Neural cell (in vitro differentiated cells): ENCODE measurements around the gene JPT2. TPM values are rescaled to one million over a fixed set of nuclear protein-coding genes. Genes with fewer than 3 reads are reported as not detected.

Experiments
- H2AFZ ChIP-seq: fragments of 200-600, 300-800 bp; sonication (generic), shearing (Covaris generic); 2 replicates; pipeline ENCODE4 v1.6.0; 2014; ENCODE audit warnings: low read depth, mild to moderate bottlenecking, antibody characterized with exemption, low read length, moderate library complexity
- H3F3A ChIP-seq: fragments of 200-600 bp; shearing (Covaris generic); 2 replicates; pipeline ENCODE4 v1.6.1; 2016; ENCODE audit warnings: mild to moderate bottlenecking, moderate library complexity, mixed read lengths, antibody characterized with exemption, low read length; ENCODE audit not compliant: insufficient read depth, poor library complexity, severe bottlenecking
- H3K27ac ChIP-seq: fragments of 200-600, 300-800 bp; sonication (generic), shearing (Covaris generic); 2 replicates; pipeline ENCODE4 v1.5.1; 2014; ENCODE audit warnings: mild to moderate bottlenecking, low read length, moderate library complexity
- H3K27me3 ChIP-seq: fragments of 300-800, 200-600 bp; sonication (generic), shearing (Covaris generic); 2 replicates; pipeline ENCODE4 v1.6.0; 2014; ENCODE audit warnings: mild to moderate bottlenecking, low read depth, low read length, moderate library complexity; ENCODE audit not compliant: insufficient read depth
- H3K36me3 ChIP-seq: fragments of 300-800, 200-600 bp; sonication (generic), shearing (Covaris generic); 2 replicates; pipeline ENCODE4 v1.5.1; 2014; ENCODE audit warnings: mild to moderate bottlenecking, antibody characterized with exemption, low read length, moderate library complexity; ENCODE audit not compliant: insufficient read depth
- H3K4me2 ChIP-seq: fragments of 300-800, 200-600 bp; sonication (generic), shearing (Covaris generic); 2 replicates; pipeline ENCODE4 v1.6.0; 2014; ENCODE audit warnings: mild to moderate bottlenecking, low read length
- H3K4me3 ChIP-seq: fragments of 300-800, 200-600 bp; sonication (generic), shearing (Covaris generic); 2 replicates; pipeline ENCODE4 v1.5.1; 2014; ENCODE audit warnings: mild to moderate bottlenecking, low read length, moderate library complexity
- H3K79me2 ChIP-seq: fragments of 200-600 bp; shearing (Covaris generic); replicated peaks from 2 replicates; pipeline ENCODE4 v1.6.0; 2014; ENCODE audit warnings: mild to moderate bottlenecking, low read length, moderate library complexity; ENCODE audit not compliant: insufficient read depth
- H3K9ac ChIP-seq: fragments of 300-800, 200-600 bp; sonication (generic), shearing (Covaris generic); 2 replicates; pipeline ENCODE4 v1.6.1; 2016; ENCODE audit warnings: mild to moderate bottlenecking, low read length, mixed read lengths
- H3K9me2 ChIP-seq: fragments of 200-600 bp; shearing (Covaris generic); 2 replicates; pipeline ENCODE4 v1.6.1; 2016; ENCODE audit warnings: mild to moderate bottlenecking, low read length, mixed read lengths; ENCODE audit not compliant: insufficient read depth
- H3K9me3 ChIP-seq: fragments of 200-600, 300-800 bp; sonication (generic), shearing (Covaris generic); 2 replicates; pipeline ENCODE4 v1.6.1; 2016; ENCODE audit warnings: mild to moderate bottlenecking, mixed run types, low read length, moderate library complexity, mixed read lengths
- H4K20me1 ChIP-seq: fragments of 200-600 bp; shearing (Covaris generic); 2 replicates; pipeline ENCODE4 v1.6.1; 2016; ENCODE audit warnings: mild to moderate bottlenecking, mixed run types; ENCODE audit not compliant: insufficient read depth
- EP300 ChIP-seq: fragments of 450-650 bp; conservative IDR thresholded peaks from 2 replicates; pipeline ENCODE4 v1.6.1; 2014; ENCODE audit warnings: antibody characterized with exemption, mild to moderate bottlenecking, moderate library complexity; ENCODE audit not compliant: poor library complexity, severe bottlenecking
- EZH2 ChIP-seq: fragments of 200-600, 300-800 bp; shearing (Covaris generic), sonication (generic); IDR thresholded peaks from 2 replicates; pipeline ENCODE4 v1.6.1; 2014; ENCODE audit warnings: antibody characterized with exemption, low read length, borderline replicate concordance, mild to moderate bottlenecking; ENCODE audit not compliant: insufficient read depth, poor library complexity, severe bottlenecking
- MXI1 ChIP-seq: fragments of 450-650 bp; conservative IDR thresholded peaks from 2 replicates; pipeline ENCODE4 v1.6.1; 2014; ENCODE audit warnings: antibody characterized with exemption, mild to moderate bottlenecking; ENCODE audit not compliant: poor library complexity, severe bottlenecking
- POLR2AphosphoS5 ChIP-seq: IDR thresholded peaks from 2 replicates; pipeline ENCODE4 v1.6.1; 2012
- RAD21 ChIP-seq: fragments of 450-650 bp; conservative IDR thresholded peaks from 2 replicates; pipeline ENCODE4 v1.6.1; 2014; ENCODE audit warnings: antibody characterized with exemption, mild to moderate bottlenecking, moderate library complexity
- SMC3 ChIP-seq: fragments of 450-650 bp; conservative IDR thresholded peaks from 2 replicates; pipeline ENCODE4 v1.6.1; 2014; ENCODE audit warnings: antibody characterized with exemption, mild to moderate bottlenecking, moderate library complexity; ENCODE audit not compliant: poor library complexity
- TAF1 ChIP-seq: IDR thresholded peaks from 2 replicates; pipeline ENCODE4 v1.6.1; 2012; ENCODE audit warnings: low read depth
- polyA plus RNA-seq: library from polyadenylated mRNA; depleted of rRNA; stranded (reverse); fragments of >200 nt; gene quantifications from 2 replicates; pipeline ENCODE4 v1.2.3, GENCODE V29; 2014
- TF ChIP-seq, protein P1 (sequence below): fragments of 450-650 bp; IDR thresholded peaks from 2 replicates; pipeline ENCODE4 v1.5.1; 2014; ENCODE audit warnings: antibody characterized with exemption, mild to moderate bottlenecking, moderate library complexity; ENCODE audit not compliant: poor library complexity, severe bottlenecking
- TF ChIP-seq, protein P2 (sequence below): IDR thresholded peaks from 2 replicates; pipeline ENCODE4 v1.6.1; 2012; ENCODE audit warnings: borderline replicate concordance

The JPT2 gene
- polyA plus RNA-seq, 1 donor from 2014 or later = 61.4 TPM

DNA sequence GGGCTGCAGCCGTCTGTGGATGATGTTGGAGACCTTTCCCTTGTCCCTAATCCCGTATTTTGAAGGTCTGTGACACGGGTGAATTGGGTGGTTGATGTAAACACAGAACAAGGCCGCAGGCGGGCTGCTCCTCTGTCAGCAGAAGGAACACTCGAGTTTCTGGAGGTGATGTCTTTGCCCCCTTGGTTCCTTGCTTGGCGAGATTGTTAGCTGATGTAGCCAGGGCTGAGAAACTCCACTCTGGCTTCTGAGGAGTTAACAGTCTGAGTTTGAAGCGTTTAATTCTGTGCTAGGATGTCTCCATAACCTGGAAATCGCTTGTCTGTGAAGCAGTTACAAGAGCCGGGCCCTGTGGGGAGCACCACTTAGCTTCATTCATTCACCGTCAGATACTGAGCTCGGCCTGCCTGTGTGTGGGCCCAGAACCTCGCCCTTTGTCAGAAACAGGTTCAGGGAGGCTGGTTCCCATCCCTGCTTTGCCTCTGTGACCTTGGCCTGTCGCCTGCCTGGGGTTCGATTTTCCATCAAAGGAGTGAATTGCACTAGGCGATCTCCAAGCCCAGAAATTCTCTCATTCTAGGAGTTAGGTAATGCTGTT lies 29.2 kb downstream of the JPT2 start:
- no peaks in the 10 kb centered on the region for H3K27me3 ChIP-seq
- no peaks in the 10 kb centered on the region for H3K9me3 ChIP-seq
- H3K9ac ChIP-seq = peak overlapping the region; percentile 97
- peak overlapping the region; percentile 99 for H3K4me3 ChIP-seq
- H3F3A ChIP-seq = peaks cover 4% of the 10 kb centered on the region
- no peaks in the 10 kb centered on the region for H3K36me3 ChIP-seq
- TF ChIP-seq SMC3 (no peak), POLR2AphosphoS5 (peak; percentile 30), EZH2 (no peak), RAD21 (peak; percentile 20), TAF1 (peak; percentile 68), MXI1 (peak; percentile 34)
- TF ChIP-seq, protein P1, sequence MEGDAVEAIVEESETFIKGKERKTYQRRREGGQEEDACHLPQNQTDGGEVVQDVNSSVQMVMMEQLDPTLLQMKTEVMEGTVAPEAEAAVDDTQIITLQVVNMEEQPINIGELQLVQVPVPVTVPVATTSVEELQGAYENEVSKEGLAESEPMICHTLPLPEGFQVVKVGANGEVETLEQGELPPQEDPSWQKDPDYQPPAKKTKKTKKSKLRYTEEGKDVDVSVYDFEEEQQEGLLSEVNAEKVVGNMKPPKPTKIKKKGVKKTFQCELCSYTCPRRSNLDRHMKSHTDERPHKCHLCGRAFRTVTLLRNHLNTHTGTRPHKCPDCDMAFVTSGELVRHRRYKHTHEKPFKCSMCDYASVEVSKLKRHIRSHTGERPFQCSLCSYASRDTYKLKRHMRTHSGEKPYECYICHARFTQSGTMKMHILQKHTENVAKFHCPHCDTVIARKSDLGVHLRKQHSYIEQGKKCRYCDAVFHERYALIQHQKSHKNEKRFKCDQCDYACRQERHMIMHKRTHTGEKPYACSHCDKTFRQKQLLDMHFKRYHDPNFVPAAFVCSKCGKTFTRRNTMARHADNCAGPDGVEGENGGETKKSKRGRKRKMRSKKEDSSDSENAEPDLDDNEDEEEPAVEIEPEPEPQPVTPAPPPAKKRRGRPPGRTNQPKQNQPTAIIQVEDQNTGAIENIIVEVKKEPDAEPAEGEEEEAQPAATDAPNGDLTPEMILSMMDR = peak; percentile 33
- TF ChIP-seq, protein P2, sequence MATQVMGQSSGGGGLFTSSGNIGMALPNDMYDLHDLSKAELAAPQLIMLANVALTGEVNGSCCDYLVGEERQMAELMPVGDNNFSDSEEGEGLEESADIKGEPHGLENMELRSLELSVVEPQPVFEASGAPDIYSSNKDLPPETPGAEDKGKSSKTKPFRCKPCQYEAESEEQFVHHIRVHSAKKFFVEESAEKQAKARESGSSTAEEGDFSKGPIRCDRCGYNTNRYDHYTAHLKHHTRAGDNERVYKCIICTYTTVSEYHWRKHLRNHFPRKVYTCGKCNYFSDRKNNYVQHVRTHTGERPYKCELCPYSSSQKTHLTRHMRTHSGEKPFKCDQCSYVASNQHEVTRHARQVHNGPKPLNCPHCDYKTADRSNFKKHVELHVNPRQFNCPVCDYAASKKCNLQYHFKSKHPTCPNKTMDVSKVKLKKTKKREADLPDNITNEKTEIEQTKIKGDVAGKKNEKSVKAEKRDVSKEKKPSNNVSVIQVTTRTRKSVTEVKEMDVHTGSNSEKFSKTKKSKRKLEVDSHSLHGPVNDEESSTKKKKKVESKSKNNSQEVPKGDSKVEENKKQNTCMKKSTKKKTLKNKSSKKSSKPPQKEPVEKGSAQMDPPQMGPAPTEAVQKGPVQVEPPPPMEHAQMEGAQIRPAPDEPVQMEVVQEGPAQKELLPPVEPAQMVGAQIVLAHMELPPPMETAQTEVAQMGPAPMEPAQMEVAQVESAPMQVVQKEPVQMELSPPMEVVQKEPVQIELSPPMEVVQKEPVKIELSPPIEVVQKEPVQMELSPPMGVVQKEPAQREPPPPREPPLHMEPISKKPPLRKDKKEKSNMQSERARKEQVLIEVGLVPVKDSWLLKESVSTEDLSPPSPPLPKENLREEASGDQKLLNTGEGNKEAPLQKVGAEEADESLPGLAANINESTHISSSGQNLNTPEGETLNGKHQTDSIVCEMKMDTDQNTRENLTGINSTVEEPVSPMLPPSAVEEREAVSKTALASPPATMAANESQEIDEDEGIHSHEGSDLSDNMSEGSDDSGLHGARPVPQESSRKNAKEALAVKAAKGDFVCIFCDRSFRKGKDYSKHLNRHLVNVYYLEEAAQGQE = peak; percentile 52
- peak overlapping the region; percentile 12 for H2AFZ ChIP-seq
- peak overlapping the region; percentile 68 for H3K4me2 ChIP-seq
- peak overlapping the region; percentile 92 for H3K27ac ChIP-seq
- H3K79me2 ChIP-seq = peaks cover 53% of the 10 kb centered on the region
- no peaks in the 10 kb centered on the region for H3K9me2 ChIP-seq
- no peaks in the 10 kb centered on the region for H4K20me1 ChIP-seq

DNA sequence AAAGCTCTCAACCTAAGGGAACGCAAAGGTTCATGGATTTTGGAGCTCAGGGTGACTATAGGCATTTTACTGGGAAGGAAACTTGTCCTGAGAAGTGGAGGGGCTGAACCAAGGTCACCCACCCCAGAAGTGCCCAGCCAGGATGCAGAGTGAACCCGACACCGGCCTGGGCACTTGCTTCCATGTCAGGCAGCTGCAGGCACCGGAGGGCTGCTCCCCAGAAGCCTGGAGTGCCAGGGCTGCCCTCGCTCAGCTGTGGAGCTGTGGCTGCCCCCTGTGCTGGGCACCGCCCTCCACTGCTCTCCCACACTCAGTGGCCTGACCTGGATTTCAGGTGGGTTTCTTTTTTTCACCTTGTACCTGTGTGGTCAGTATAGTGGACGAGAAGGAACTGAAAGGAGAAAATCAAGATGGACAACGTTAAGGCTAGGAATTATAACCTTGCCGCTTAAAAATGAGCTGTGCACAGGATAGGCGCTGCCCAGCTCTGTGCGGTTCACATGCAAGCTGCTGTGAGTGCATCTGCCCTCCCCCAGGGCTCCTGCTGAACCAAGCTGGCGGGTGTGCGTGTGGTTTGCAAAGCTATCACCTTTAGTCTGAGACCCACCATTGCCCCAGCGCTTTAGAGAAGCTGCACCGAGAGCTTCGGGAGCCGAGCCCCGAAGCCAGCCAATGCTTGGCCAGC lies 30.1 kb downstream of the JPT2 start:
- H2AFZ ChIP-seq = no peak overlapping the region
- H3K9ac ChIP-seq = peak overlapping the region; percentile 97
- no peaks in the 10 kb centered on the region for H4K20me1 ChIP-seq

More for the DNA sequence above, 30.1 kb downstream of the JPT2 start:
- H3K36me3 ChIP-seq = no peaks in the 10 kb centered on the region
- TF ChIP-seq RAD21 (no peak), TAF1 (no peak), EP300 (no peak), SMC3 (no peak), POLR2AphosphoS5 (no peak), EZH2 (no peak)
- TF ChIP-seq, protein P1 = no peak
- TF ChIP-seq, protein P2 = no peak
- peaks cover 63% of the 10 kb centered on the region for H3K79me2 ChIP-seq
- peak overlapping the region; percentile 92 for H3K27ac ChIP-seq
- H3K27me3 ChIP-seq = no peaks in the 10 kb centered on the region
- no peaks in the 10 kb centered on the region for H3K9me2 ChIP-seq
- H3K9me3 ChIP-seq = no peaks in the 10 kb centered on the region
- peak overlapping the region; percentile 68 for H3K4me2 ChIP-seq
- H3F3A ChIP-seq = peaks cover 4% of the 10 kb centered on the region
- H3K4me3 ChIP-seq = peak overlapping the region; percentile 99
